ENCODE measurements around the gene ASXL2. TPM values are rescaled to one million over a fixed set of nuclear protein-coding genes. Genes with fewer than 3 reads are reported as not detected.

The ASXL2 gene
- total and polyA plus RNA-seq, 2 of the 13 experiments (the other 11 are each of a cell fraction or from before 2014, with no cell fraction given) = 12.1 to 19.2 TPM

DNA sequence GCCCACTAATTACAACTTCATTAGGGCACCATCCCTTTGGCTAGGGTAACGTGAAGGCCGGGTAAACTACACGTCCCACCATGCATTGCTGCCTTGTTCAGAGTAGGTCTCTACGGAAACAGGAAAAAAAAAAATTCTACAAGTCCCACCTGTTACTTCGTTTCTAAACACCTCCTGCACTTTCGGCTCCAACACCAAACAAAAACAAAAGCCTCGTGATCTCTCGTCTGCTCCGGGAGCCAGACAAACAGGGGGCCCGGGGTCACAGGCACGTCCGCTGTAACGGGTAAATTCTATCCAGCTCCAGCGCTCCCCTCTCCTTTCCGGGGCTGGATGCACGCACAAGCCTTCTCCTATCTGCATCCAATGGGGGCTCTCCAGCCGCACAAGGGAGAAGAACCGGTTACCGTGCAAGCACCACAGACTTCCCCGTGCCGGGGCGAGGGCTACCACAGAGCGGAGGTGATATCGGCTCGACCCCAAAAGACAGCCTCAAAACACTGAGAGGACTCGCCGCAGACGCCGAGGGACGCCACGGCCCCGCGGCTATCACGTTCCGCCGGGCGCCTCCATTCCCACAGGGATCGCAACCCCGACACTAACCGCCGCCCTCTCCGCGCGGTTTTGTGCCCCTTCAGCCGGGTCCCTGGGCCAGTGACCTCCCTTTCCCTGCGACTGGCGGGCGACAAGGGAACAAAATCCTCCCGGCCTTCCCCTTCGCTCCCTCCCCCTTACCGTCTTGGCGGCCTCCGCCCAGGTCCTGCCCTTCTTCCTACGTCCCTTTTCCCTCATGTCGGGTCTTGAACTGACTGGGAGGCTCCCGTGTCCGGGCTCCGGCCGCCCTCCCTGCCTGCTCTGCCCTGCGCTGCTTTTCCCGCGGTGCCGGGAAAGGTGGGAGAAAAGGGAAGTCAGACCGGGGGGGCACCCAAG, 591 bp downstream of the ASXL2 start (continued):
- TF ChIP-seq, protein P1, sequence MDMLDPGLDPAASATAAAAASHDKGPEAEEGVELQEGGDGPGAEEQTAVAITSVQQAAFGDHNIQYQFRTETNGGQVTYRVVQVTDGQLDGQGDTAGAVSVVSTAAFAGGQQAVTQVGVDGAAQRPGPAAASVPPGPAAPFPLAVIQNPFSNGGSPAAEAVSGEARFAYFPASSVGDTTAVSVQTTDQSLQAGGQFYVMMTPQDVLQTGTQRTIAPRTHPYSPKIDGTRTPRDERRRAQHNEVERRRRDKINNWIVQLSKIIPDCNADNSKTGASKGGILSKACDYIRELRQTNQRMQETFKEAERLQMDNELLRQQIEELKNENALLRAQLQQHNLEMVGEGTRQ (IDR thresholded peaks at IDR 0.05; ENCODE audit: low read depth, low read length) = no peak
- TF ChIP-seq, protein P1 (CRISPR knock-in tag; IDR thresholded peaks at IDR 0.05; ENCODE audit: borderline replicate concordance) = peak; percentile 12; the same call in 1 of the 2 replicates
- TF ChIP-seq, protein P2, sequence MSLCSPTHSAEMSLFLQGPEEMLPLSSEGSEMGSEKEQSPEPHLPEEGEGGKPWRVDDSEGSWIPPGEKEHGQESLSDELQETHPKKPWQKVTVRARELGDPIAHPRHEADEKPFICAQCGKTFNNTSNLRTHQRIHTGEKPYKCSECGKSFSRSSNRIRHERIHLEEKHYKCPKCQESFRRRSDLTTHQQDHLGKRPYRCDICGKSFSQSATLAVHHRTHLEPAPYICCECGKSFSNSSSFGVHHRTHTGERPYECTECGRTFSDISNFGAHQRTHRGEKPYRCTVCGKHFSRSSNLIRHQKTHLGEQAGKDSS (CRISPR knock-in tag; IDR thresholded peaks at IDR 0.05; ENCODE audit: borderline replicate concordance, low read depth) = no peak
- TF ChIP-seq TRIM24 (CRISPR knock-in tag; IDR thresholded peaks at IDR 0.05) = peak; percentile 59; the same call in 1 of the 2 replicates
- TF ChIP-seq, protein P3, sequence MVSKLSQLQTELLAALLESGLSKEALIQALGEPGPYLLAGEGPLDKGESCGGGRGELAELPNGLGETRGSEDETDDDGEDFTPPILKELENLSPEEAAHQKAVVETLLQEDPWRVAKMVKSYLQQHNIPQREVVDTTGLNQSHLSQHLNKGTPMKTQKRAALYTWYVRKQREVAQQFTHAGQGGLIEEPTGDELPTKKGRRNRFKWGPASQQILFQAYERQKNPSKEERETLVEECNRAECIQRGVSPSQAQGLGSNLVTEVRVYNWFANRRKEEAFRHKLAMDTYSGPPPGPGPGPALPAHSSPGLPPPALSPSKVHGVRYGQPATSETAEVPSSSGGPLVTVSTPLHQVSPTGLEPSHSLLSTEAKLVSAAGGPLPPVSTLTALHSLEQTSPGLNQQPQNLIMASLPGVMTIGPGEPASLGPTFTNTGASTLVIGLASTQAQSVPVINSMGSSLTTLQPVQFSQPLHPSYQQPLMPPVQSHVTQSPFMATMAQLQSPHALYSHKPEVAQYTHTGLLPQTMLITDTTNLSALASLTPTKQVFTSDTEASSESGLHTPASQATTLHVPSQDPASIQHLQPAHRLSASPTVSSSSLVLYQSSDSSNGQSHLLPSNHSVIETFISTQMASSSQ (IDR thresholded peaks at IDR 0.05; ENCODE audit: low read depth) = no peak
- TF ChIP-seq, protein P3 (CRISPR knock-in tag; IDR thresholded peaks at IDR 0.05; ENCODE audit: borderline replicate concordance) = no peak
- TF ChIP-seq, protein P4, sequence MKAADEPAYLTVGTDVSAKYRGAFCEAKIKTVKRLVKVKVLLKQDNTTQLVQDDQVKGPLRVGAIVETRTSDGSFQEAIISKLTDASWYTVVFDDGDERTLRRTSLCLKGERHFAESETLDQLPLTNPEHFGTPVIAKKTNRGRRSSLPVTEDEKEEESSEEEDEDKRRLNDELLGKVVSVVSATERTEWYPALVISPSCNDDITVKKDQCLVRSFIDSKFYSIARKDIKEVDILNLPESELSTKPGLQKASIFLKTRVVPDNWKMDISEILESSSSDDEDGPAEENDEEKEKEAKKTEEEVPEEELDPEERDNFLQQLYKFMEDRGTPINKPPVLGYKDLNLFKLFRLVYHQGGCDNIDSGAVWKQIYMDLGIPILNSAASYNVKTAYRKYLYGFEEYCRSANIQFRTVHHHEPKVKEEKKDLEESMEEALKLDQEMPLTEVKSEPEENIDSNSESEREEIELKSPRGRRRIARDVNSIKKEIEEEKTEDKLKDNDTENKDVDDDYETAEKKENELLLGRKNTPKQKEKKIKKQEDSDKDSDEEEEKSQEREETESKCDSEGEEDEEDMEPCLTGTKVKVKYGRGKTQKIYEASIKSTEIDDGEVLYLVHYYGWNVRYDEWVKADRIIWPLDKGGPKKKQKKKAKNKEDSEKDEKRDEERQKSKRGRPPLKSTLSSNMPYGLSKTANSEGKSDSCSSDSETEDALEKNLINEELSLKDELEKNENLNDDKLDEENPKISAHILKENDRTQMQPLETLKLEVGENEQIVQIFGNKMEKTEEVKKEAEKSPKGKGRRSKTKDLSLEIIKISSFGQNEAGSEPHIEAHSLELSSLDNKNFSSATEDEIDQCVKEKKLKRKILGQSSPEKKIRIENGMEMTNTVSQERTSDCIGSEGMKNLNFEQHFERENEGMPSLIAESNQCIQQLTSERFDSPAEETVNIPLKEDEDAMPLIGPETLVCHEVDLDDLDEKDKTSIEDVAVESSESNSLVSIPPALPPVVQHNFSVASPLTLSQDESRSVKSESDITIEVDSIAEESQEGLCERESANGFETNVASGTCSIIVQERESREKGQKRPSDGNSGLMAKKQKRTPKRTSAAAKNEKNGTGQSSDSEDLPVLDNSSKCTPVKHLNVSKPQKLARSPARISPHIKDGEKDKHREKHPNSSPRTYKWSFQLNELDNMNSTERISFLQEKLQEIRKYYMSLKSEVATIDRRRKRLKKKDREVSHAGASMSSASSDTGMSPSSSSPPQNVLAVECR (CRISPR knock-in tag; IDR thresholded peaks at IDR 0.05; ENCODE audit: borderline replicate concordance) = peak; percentile 60; the same call in 1 of the 2 replicates
- TF ChIP-seq HOXA3 (CRISPR knock-in tag; IDR thresholded peaks at IDR 0.05) = peak; percentile 46; the same call in 1 of the 2 replicates
- TF ChIP-seq, protein P5, sequence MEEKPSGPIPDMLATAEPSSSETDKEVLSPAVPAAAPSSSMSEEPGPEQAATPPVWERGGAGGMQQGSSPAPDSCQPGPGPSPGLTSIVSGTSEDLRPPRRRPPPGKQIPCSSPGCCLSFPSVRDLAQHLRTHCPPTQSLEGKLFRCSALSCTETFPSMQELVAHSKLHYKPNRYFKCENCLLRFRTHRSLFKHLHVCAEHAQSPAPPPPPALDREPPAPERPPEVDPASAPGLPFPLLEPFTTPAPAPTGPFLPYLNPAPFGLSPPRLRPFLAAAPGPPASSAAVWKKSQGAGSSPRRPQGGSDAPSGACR (CRISPR knock-in tag; IDR thresholded peaks at IDR 0.05) = 0 out of 2 replicates have a peak, but pooled peaks have one; percentile 31
- TF ChIP-seq HNF4G (IDR thresholded peaks at IDR 0.05; ENCODE audit: borderline replicate concordance, low read depth, low read length) = no peak
- no peak for TF ChIP-seq HNF4G (CRISPR knock-in tag; IDR thresholded peaks at IDR 0.05; ENCODE audit: borderline replicate concordance, low read depth)
- TF ChIP-seq SOX5 (CRISPR knock-in tag; IDR thresholded peaks at IDR 0.05; ENCODE audit: borderline replicate concordance) = peak; percentile 25; the same call in 1 of the 2 replicates
- TF ChIP-seq, protein P6, sequence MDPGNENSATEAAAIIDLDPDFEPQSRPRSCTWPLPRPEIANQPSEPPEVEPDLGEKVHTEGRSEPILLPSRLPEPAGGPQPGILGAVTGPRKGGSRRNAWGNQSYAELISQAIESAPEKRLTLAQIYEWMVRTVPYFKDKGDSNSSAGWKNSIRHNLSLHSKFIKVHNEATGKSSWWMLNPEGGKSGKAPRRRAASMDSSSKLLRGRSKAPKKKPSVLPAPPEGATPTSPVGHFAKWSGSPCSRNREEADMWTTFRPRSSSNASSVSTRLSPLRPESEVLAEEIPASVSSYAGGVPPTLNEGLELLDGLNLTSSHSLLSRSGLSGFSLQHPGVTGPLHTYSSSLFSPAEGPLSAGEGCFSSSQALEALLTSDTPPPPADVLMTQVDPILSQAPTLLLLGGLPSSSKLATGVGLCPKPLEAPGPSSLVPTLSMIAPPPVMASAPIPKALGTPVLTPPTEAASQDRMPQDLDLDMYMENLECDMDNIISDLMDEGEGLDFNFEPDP (CRISPR knock-in tag; conservative IDR thresholded peaks at IDR 0.05) = no peak
